ENCODE data around the gene UTP11. TPM values are rescaled to one million over a fixed set of nuclear protein-coding genes. Genes with fewer than 3 reads are reported as not detected.

The UTP11 gene
- total RNA-seq, 1 donor = 38.7 TPM

DNA sequence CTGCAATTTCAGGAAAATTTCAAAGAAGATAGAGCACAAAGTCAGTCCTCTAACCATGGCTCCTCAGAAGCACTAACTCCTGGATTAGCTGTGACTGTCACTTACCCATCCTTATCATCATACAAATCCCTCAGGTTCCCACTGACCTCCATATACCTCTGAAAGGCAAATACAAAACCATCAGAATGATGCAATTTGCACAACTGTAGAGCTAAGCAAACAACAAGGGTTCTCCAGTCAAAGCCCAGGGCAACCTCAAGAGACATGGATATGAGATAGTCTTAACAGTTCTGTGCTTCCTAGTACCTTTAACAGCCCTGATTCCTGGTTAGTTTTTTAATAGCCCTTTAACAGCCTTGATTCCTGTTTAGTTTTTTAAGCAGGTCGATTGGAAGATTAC, 24.9 kb upstream of the UTP11 start:
- no peaks in the 10 kb centered on the region for H3K27me3 ChIP-seq (ENCODE audit: insufficient read depth, low read length)
- H3K4me3 ChIP-seq (ENCODE audit: insufficient read depth, low read length) = no peak overlapping the region
- peaks cover 26% of the 10 kb centered on the region for H3K79me2 ChIP-seq (ENCODE audit: insufficient read depth, low read length)
- H3K9me3 ChIP-seq (ENCODE audit: low read depth, low read length) = no peaks in the 10 kb centered on the region
- H2AFZ ChIP-seq (ENCODE audit: low read length) = no peak overlapping the region
- H3K27ac ChIP-seq (ENCODE audit: low read depth, low read length) = no peak overlapping the region
- no peak for TF ChIP-seq CTCF (IDR thresholded peaks at IDR 0.05; ENCODE audit: extremely low read depth, low read depth, low read length)
- no peak for DNase-seq (ENCODE audit: insufficient read length, low spot score, missing footprints)
- peaks cover 4% of the 10 kb centered on the region for H3K4me1 ChIP-seq (ENCODE audit: insufficient read depth, low read length)
- peaks cover 6% of the 10 kb centered on the region for H4K20me1 ChIP-seq (ENCODE audit: insufficient read depth, low read length)
- no peak overlapping the region for H3K4me2 ChIP-seq (ENCODE audit: insufficient read depth, low read length)
- H3K36me3 ChIP-seq (ENCODE audit: insufficient read depth, low read length) = peaks cover 45% of the 10 kb centered on the region

- peaks cover 33% of the 10 kb centered on the region for H3K36me3 ChIP-seq (ENCODE audit: insufficient read depth, low read length)
- no peak for DNase-seq (ENCODE audit: insufficient read length, low spot score, missing footprints)
- peaks cover 6% of the 10 kb centered on the region for H4K20me1 ChIP-seq (ENCODE audit: insufficient read depth, low read length)
- H3K27me3 ChIP-seq (ENCODE audit: insufficient read depth, low read length) = no peaks in the 10 kb centered on the region
- peak overlapping the region; percentile 83 for H3K4me2 ChIP-seq (ENCODE audit: insufficient read depth, low read length)
- peak overlapping the region; percentile 95 for H3K4me3 ChIP-seq (ENCODE audit: insufficient read depth, low read length)
- peaks cover 26% of the 10 kb centered on the region for H3K79me2 ChIP-seq (ENCODE audit: insufficient read depth, low read length)
- H3K4me1 ChIP-seq (ENCODE audit: insufficient read depth, low read length) = peaks cover 4% of the 10 kb centered on the region
- peak overlapping the region; percentile 70 for H3K27ac ChIP-seq (ENCODE audit: low read depth, low read length)
- H2AFZ ChIP-seq (ENCODE audit: low read length) = peak overlapping the region; percentile 97
- no peak for TF ChIP-seq CTCF (IDR thresholded peaks at IDR 0.05; ENCODE audit: extremely low read depth, low read depth, low read length)
- no peaks in the 10 kb centered on the region for H3K9me3 ChIP-seq (ENCODE audit: low read depth, low read length)
Observed at GRCh38 chr1:37989361-37989930, 23.1 kb upstream of the UTP11 start.

DNA sequence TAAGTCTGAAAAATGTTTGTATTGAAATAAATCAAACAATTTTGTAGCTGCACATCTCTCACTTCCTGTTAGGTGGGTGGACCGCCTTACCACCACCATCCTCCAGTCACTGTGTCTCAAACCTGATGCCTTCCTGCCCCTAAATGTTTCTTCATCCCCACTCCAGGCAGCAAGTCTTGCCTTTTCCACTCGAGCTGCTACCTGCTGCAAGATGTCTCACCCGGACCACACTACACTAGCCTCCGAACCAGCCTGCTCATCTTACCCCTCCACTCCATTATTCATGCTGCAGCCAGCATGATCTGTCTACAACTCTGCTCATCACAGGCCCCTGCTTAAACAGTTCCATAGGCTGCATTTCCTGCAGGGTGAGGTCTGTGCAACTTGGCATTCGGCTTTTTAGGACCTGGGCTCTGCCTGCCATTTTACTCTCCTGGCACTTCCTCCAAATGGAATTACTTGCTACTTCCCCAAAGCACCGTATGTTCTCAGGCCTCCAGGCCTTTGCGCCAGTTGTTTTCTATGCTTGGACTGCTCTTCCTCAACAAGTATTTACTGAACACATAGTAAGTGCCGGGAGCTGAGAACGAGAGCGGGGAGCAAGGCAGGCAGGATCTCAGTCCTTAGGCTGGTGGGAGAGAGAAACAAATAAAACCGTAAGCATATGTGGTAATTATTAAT, 17.5 kb upstream of the UTP11 start:
- H3K27ac ChIP-seq (ENCODE audit: low read depth, low read length) = no peak overlapping the region
- no peaks in the 10 kb centered on the region for H3K27me3 ChIP-seq (ENCODE audit: insufficient read depth, low read length)
- H3K36me3 ChIP-seq (ENCODE audit: insufficient read depth, low read length) = peaks cover 31% of the 10 kb centered on the region
- DNase-seq (ENCODE audit: insufficient read length, low spot score, missing footprints) = peak; percentile 41
- H3K9me3 ChIP-seq (ENCODE audit: low read depth, low read length) = no peaks in the 10 kb centered on the region
- H2AFZ ChIP-seq (ENCODE audit: low read length) = no peak overlapping the region
- H3K4me1 ChIP-seq (ENCODE audit: insufficient read depth, low read length) = peaks cover 17% of the 10 kb centered on the region
- TF ChIP-seq CTCF (IDR thresholded peaks at IDR 0.05; ENCODE audit: extremely low read depth, low read depth, low read length) = no peak
- H3K79me2 ChIP-seq (ENCODE audit: insufficient read depth, low read length) = peaks cover 25% of the 10 kb centered on the region
- H3K4me3 ChIP-seq (ENCODE audit: insufficient read depth, low read length) = no peak overlapping the region
- H4K20me1 ChIP-seq (ENCODE audit: insufficient read depth, low read length) = no peaks in the 10 kb centered on the region
- no peak overlapping the region for H3K4me2 ChIP-seq (ENCODE audit: insufficient read depth, low read length)

DNA sequence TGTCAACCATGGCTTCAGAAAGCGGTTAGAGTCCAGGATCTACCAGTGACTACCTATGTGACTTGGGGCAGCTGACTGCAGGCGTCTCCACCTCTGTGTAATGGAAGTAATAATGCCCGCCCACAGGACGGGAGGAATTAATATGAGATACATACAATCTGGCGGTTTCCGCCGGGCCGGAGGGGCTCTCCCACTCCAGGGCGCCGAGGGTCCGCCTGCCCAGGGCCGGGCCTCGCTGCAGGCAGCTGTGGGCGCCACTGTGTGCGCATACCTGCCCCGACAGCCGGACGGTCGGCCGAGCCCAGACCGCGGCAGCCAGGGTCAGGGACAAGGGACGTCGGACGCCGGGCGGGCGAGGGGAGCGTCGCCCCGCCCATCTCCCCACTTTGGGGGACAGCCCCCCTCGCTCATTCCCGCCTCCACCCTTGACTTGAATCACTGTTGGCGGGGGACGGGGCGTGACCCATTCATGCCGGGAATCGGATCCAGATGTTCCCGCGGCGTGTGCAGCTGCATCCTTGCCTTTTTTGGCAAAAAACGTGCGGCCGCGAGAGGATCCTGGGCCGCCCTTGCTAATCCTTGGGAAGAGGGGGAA, 16.7 kb upstream of the UTP11 start:
- H3K4me2 ChIP-seq (ENCODE audit: insufficient read depth, low read length) = peak overlapping the region; percentile 84
- peak; percentile 93 for DNase-seq (ENCODE audit: insufficient read length, low spot score, missing footprints)
- H2AFZ ChIP-seq (ENCODE audit: low read length) = peak overlapping the region; percentile 72
- no peak for TF ChIP-seq CTCF (IDR thresholded peaks at IDR 0.05; ENCODE audit: extremely low read depth, low read depth, low read length)
- H3K27me3 ChIP-seq (ENCODE audit: insufficient read depth, low read length) = no peaks in the 10 kb centered on the region
- H3K36me3 ChIP-seq (ENCODE audit: insufficient read depth, low read length) = peaks cover 31% of the 10 kb centered on the region
- no peaks in the 10 kb centered on the region for H4K20me1 ChIP-seq (ENCODE audit: insufficient read depth, low read length)
- peaks cover 25% of the 10 kb centered on the region for H3K4me1 ChIP-seq (ENCODE audit: insufficient read depth, low read length)
- H3K4me3 ChIP-seq (ENCODE audit: insufficient read depth, low read length) = peak overlapping the region; percentile 70
- H3K9me3 ChIP-seq (ENCODE audit: low read depth, low read length) = no peaks in the 10 kb centered on the region
- peaks cover 25% of the 10 kb centered on the region for H3K79me2 ChIP-seq (ENCODE audit: insufficient read depth, low read length)
- no peak overlapping the region for H3K27ac ChIP-seq (ENCODE audit: low read depth, low read length)

Measured in osteoblast (primary cell).